HG02884 (cell line): ENCODE results near the gene PDLIM5.
"Not testable (repeated sequence)": the region's sequence is repeated elsewhere in the genome, so short reads cannot be mapped to it uniquely, and the experiment has no call there.

Experiments
- ATAC-seq: cut with Tn5 transposase; IDR thresholded peaks from one replicate; pipeline ENCODE4 v1.9.1; 2021; ENCODE audit warnings: mild to moderate bottlenecking, moderate library complexity; ENCODE audit not compliant: unreplicated experiment

PDLIM5 gene

GRCh38 chr4:94489098-94489497 lies 37.4 kb downstream of the PDLIM5 start:
- ATAC-seq, result no peak

GRCh38 chr4:94490437-94490836 lies 38.7 kb downstream of the PDLIM5 start:
- no peak for ATAC-seq

- no peak for ATAC-seq
Measured at GRCh38 chr4:94491322-94491721, 39.6 kb downstream of the PDLIM5 start.

- ATAC-seq, result no peak
Measured at GRCh38 chr4:94495408-94495807, 43.7 kb downstream of the PDLIM5 start.

- ATAC-seq, result no peak
Measured at GRCh38 chr4:94497690-94498089, 45.9 kb downstream of the PDLIM5 start.

- ATAC-seq, result no peak
Measured at GRCh38 chr4:94498502-94498901, 46.8 kb downstream of the PDLIM5 start.

GRCh38 chr4:94500685-94501084 lies 48.9 kb downstream of the PDLIM5 start:
- no peak for ATAC-seq

- ATAC-seq, result no peak
Measured at GRCh38 chr4:94504545-94504944, 52.8 kb downstream of the PDLIM5 start.

GRCh38 chr4:94506822-94507221 lies 55.1 kb downstream of the PDLIM5 start:
- no peak for ATAC-seq

GRCh38 chr4:94507281-94507680 lies 55.5 kb downstream of the PDLIM5 start:
- no peak for ATAC-seq

- ATAC-seq, result peak; percentile 44
Measured at GRCh38 chr4:94507708-94508107, 56.0 kb downstream of the PDLIM5 start.

- ATAC-seq, result no peak
Measured at GRCh38 chr4:94508296-94508695, 56.6 kb downstream of the PDLIM5 start.

GRCh38 chr4:94508806-94509205 lies 57.1 kb downstream of the PDLIM5 start:
- ATAC-seq, result no peak

GRCh38 chr4:94511591-94511990 lies 59.8 kb downstream of the PDLIM5 start:
- ATAC-seq, result no peak

GRCh38 chr4:94513532-94513931 lies 61.8 kb downstream of the PDLIM5 start:
- not testable (repeated sequence) for ATAC-seq

GRCh38 chr4:94515365-94515764 lies 63.6 kb downstream of the PDLIM5 start:
- ATAC-seq, result no peak

- ATAC-seq, result no peak
Measured at GRCh38 chr4:94516067-94516466, 64.3 kb downstream of the PDLIM5 start.

- no peak for ATAC-seq
Measured at GRCh38 chr4:94516999-94517398, 65.3 kb downstream of the PDLIM5 start.

GRCh38 chr4:94517492-94517891 lies 65.8 kb downstream of the PDLIM5 start:
- no peak for ATAC-seq

GRCh38 chr4:94519019-94519418 lies 67.3 kb downstream of the PDLIM5 start:
- no peak for ATAC-seq

GRCh38 chr4:94519925-94520789 lies 68.4 kb downstream of the PDLIM5 start:
- peak; percentile 40 for ATAC-seq

- no peak for ATAC-seq
Measured at GRCh38 chr4:94523033-94523580, 71.4 kb downstream of the PDLIM5 start.
